ENCODE results near the gene PPP1R1A. TPM values are rescaled to one million over a fixed set of nuclear protein-coding genes. Genes with fewer than 3 reads are reported as not detected.

Gene PPP1R1A
- total and polyA plus RNA-seq, 9 of the 15 experiments (the other 6 are each of a cell fraction or from before 2014, with no cell fraction given): not detected

DNA sequence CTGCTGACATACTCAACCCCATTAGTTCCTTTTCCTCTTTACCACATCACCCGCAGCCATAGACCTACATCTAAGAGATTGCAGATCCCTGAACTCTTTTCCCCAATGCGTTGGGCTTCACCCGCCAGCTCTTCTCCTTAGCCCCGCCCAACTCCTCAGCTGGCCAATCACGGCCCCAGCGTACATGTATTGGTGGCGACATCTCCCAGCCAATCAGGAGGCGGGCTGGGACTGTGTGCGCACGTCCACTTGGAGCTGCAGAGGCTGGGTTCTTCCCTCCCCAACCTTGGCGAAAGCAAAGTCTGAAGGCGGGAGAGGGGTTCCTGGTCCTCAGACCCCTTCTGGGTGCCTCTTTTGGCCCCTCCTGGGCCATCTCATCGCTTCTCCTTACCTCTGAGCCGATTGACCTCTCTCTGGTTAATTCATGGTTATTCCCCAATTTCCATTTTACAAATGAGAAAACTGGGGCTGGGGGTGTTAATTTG is 28.0 kb downstream of the PPP1R1A start (continued):
- no peak for TF ChIP-seq BACH1 (tag; IDR thresholded peaks at IDR 0.05)
- TF ChIP-seq, protein P1, sequence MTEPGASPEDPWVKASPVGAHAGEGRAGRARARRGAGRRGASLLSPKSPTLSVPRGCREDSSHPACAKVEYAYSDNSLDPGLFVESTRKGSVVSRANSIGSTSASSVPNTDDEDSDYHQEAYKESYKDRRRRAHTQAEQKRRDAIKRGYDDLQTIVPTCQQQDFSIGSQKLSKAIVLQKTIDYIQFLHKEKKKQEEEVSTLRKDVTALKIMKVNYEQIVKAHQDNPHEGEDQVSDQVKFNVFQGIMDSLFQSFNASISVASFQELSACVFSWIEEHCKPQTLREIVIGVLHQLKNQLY (CRISPR knock-in tag; conservative IDR thresholded peaks at IDR 0.05): no peak
- peak; percentile 70 for TF ChIP-seq PKNOX1 (IDR thresholded peaks at IDR 0.05)
- TF ChIP-seq, protein P2, sequence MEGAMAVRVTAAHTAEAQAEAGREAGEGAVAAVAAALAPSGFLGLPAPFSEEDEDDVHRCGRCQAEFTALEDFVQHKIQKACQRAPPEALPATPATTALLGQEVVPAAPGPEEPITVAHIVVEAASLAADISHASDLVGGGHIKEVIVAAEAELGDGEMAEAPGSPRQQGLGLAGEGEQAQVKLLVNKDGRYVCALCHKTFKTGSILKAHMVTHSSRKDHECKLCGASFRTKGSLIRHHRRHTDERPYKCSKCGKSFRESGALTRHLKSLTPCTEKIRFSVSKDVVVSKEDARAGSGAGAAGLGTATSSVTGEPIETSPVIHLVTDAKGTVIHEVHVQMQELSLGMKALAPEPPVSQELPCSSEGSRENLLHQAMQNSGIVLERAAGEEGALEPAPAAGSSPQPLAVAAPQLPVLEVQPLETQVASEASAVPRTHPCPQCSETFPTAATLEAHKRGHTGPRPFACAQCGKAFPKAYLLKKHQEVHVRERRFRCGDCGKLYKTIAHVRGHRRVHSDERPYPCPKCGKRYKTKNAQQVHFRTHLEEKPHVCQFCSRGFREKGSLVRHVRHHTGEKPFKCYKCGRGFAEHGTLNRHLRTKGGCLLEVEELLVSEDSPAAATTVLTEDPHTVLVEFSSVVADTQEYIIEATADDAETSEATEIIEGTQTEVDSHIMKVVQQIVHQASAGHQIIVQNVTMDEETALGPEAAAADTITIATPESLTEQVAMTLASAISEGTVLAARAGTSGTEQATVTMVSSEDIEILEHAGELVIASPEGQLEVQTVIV (CRISPR knock-in tag; IDR thresholded peaks at IDR 0.05; ENCODE audit: borderline replicate concordance): no peak
- TF ChIP-seq ZNF583 (CRISPR knock-in tag; IDR thresholded peaks at IDR 0.05): no peak
- no peak for TF ChIP-seq COPS2 (conservative IDR thresholded peaks at IDR 0.05)
- TF ChIP-seq ILK (tag; IDR thresholded peaks at IDR 0.05; ENCODE audit: borderline replicate concordance, low read depth): no peak
